GM19023 (cell line): Measurements from ENCODE around the gene KRT75.
"Not testable (repeated sequence)": the region's sequence is repeated elsewhere in the genome, so short reads cannot be mapped to it uniquely, and the experiment has no call there.

Experiments
- ATAC-seq: cut with Tn5 transposase; IDR thresholded peaks from one replicate; pipeline ENCODE4 v1.9.1; 2021; ENCODE audit warnings: mild to moderate bottlenecking, moderate library complexity; ENCODE audit not compliant: unreplicated experiment

Gene KRT75

GRCh38 chr12:52417740-52418139 lies 16.4 kb downstream of the KRT75 start:
- no peak for ATAC-seq

- no peak for ATAC-seq
Measured at GRCh38 chr12:52416795-52417194, 17.4 kb downstream of the KRT75 start.

- no peak for ATAC-seq
Measured at GRCh38 chr12:52415870-52416750, 18.1 kb downstream of the KRT75 start.

GRCh38 chr12:52414936-52415335 lies 19.2 kb downstream of the KRT75 start:
- no peak for ATAC-seq

- ATAC-seq: no peak
Measured at GRCh38 chr12:52413782-52414345, 20.3 kb downstream of the KRT75 start.

- no peak for ATAC-seq
Measured at GRCh38 chr12:52413202-52413601, 21.0 kb downstream of the KRT75 start.

- no peak for ATAC-seq
Measured at GRCh38 chr12:52411815-52412214, 22.4 kb downstream of the KRT75 start.

- not testable (repeated sequence) for ATAC-seq
Measured at GRCh38 chr12:52410589-52411248, 23.5 kb downstream of the KRT75 start.

GRCh38 chr12:52407918-52408317 lies 26.3 kb downstream of the KRT75 start:
- no peak for ATAC-seq

GRCh38 chr12:52405922-52406385 lies 28.2 kb downstream of the KRT75 start, which contains the start of gene KRT82:
KRT82 (minus strand) TSS chr12:52406335; CDS start chr12:52406277, 58 bp downstream.
- no peak for ATAC-seq

GRCh38 chr12:52404951-52405350 lies 29.2 kb downstream of the KRT75 start:
- no peak for ATAC-seq

GRCh38 chr12:52403561-52403960 lies 30.6 kb downstream of the KRT75 start:
- ATAC-seq: no peak

GRCh38 chr12:52402873-52403540 lies 31.2 kb downstream of the KRT75 start:
- no peak for ATAC-seq

- no peak for ATAC-seq
Measured at GRCh38 chr12:52402377-52402776, 31.8 kb downstream of the KRT75 start.

- ATAC-seq: no peak
Measured at GRCh38 chr12:52401926-52402325, 32.2 kb downstream of the KRT75 start.

- no peak for ATAC-seq
Measured at GRCh38 chr12:52401526-52401925, 32.6 kb downstream of the KRT75 start.

GRCh38 chr12:52400906-52401305 lies 33.3 kb downstream of the KRT75 start:
- ATAC-seq: no peak

GRCh38 chr12:52399756-52400155 lies 34.4 kb downstream of the KRT75 start:
- ATAC-seq: no peak

- ATAC-seq: no peak
Measured at GRCh38 chr12:52398176-52398575, 36.0 kb downstream of the KRT75 start.

GRCh38 chr12:52396656-52397055 lies 37.5 kb downstream of the KRT75 start:
- ATAC-seq: no peak

GRCh38 chr12:52395761-52396434 lies 38.3 kb downstream of the KRT75 start:
- no peak for ATAC-seq
